ENCODE data around the gene APP.
"Not testable (repeated sequence)": the region's sequence is repeated elsewhere in the genome, so short reads cannot be mapped to it uniquely, and the experiment has no call there.

APP gene

DNA sequence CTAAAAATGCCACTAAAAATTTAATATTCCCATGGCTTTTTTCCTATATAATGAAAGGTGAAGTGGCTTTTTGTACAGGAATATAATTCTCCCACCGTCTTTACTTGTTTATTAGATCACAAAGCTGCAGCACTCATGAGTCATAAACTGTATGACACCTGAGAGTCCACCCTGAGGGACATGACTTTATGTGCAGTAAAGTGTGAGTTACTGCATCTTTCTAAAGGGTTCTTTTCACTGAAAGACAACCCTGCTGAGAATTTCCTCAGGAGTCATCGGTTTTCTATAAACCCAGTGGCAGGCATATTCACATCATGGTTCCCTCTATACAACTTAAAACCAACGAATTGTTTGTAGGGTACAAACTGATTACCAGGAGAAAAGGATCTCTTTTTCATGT is 77.4 kb downstream of the APP start:
- no peaks in the 10 kb centered on the region for H3K9me3 ChIP-seq (ENCODE audit: control insufficient read depth, insufficient read depth, low read length)
- no peak overlapping the region for H3K9ac ChIP-seq (ENCODE audit: low read depth, low read length)
- no peak overlapping the region for H3K4me3 ChIP-seq (ENCODE audit: low read depth, low read length)
- peaks cover 11% of the 10 kb centered on the region for H3K4me1 ChIP-seq (ENCODE audit: control insufficient read depth, insufficient read depth, low read length)
- no peaks in the 10 kb centered on the region for H3K27me3 ChIP-seq (ENCODE audit: control insufficient read depth, insufficient read depth, low read length)
- H3K36me3 ChIP-seq (ENCODE audit: control insufficient read depth, insufficient read depth, low read length) = peaks cover 5% of the 10 kb centered on the region

DNA sequence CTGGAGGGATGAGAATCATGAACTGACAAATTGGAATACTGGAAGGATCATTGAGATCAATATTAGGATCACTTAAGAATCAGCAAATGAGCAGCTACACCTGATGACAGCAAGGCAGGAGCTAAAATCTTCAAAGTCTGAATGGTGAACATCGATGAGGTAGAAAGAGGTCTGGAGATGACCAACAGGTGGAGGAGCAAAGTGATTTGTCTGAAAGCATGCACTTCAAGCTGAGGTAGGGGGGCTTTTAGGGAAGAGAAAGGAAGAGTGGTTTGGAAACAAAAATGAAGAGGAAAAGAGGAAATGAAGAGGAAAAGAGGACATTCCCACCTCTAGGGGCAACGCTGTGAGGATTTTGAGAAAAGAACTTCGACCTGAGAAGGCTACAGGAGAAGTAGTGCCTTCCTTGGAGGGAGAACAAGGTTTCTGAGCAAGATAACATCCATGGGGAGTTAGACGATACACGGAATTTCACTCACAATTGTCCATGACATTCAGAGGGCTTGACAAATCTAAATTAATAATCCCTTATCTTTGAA is 79.0 kb downstream of the APP start:
- H3K4me3 ChIP-seq (ENCODE audit: low read depth, low read length) = no peak overlapping the region
- no peaks in the 10 kb centered on the region for H3K27me3 ChIP-seq (ENCODE audit: control insufficient read depth, insufficient read depth, low read length)
- peaks cover 5% of the 10 kb centered on the region for H3K36me3 ChIP-seq (ENCODE audit: control insufficient read depth, insufficient read depth, low read length)
- H3K9me3 ChIP-seq (ENCODE audit: control insufficient read depth, insufficient read depth, low read length) = no peaks in the 10 kb centered on the region
- H3K4me1 ChIP-seq (ENCODE audit: control insufficient read depth, insufficient read depth, low read length) = peaks cover 11% of the 10 kb centered on the region
- no peak overlapping the region for H3K9ac ChIP-seq (ENCODE audit: low read depth, low read length)

DNA sequence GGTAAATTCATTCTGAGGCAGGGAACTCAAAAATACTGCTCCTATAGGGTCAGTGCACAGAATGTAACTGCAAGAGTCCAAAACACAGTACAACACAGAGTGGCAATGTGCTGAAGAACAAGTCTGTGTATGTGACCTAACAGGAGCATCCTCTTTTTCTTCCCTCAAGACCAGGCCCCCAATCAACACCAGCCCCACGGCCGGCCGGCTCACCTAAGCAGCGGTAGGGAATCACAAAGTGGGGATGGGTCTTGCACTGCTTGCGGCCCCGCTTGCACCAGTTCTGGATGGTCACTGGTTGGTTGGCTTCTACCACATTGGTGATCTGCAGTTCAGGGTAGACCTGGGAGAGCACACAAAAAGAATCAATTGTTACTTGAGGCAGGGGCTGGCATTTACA is 80.8 kb downstream of the APP start:
- Histone ChIP-seq H3K4me3 (ENCODE audit: low read depth, low read length) (no peak overlapping the region), H3K27me3 (ENCODE audit: control insufficient read depth, insufficient read depth, low read length) (no peaks in the 10 kb centered on the region), H3K9me3 (ENCODE audit: control insufficient read depth, insufficient read depth, low read length) (no peaks in the 10 kb centered on the region), H3K36me3 (ENCODE audit: control insufficient read depth, insufficient read depth, low read length) (peaks cover 5% of the 10 kb centered on the region), H3K4me1 (ENCODE audit: control insufficient read depth, insufficient read depth, low read length) (peaks cover 11% of the 10 kb centered on the region), H3K9ac (ENCODE audit: low read depth, low read length) (no peak overlapping the region)

DNA sequence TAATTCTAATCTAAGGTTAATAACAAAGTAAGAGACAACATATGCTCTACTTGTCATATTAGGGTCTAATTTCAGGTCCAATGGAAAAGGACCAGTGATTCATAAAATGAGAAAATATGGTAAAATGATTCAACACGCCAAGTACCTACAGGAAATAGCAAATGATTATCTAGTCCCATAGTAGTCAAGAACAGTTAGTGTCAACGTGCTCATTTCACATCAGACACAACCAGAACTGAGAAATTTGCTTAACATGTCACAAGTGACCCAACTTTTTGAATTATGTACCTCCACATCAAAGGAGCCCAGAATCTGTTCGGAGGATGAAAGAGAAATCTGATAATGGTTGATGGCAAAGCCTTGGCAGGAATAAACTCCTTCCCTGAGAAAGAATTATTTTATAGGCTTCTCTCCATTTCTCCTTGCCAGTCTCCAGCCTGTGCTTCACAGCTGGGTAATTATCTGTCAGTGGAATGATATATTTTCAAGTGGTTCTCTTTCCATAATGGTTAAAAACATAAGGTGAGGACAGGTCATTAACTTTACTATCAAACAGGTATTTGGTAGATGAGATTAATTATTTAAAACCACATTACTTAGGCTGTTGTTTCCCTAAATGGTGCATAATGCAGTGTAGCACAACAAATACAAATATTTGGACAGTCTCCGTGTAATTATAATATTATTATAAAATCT is 83.2 kb downstream of the APP start:
- peaks cover 5% of the 10 kb centered on the region for H3K36me3 ChIP-seq (ENCODE audit: control insufficient read depth, insufficient read depth, low read length)
- no peaks in the 10 kb centered on the region for H3K27me3 ChIP-seq (ENCODE audit: control insufficient read depth, insufficient read depth, low read length)
- peaks cover 17% of the 10 kb centered on the region for H3K4me1 ChIP-seq (ENCODE audit: control insufficient read depth, insufficient read depth, low read length)
- H3K9me3 ChIP-seq (ENCODE audit: control insufficient read depth, insufficient read depth, low read length) = no peaks in the 10 kb centered on the region
- H3K9ac ChIP-seq (ENCODE audit: low read depth, low read length) = no peak overlapping the region
- H3K4me3 ChIP-seq (ENCODE audit: low read depth, low read length) = no peak overlapping the region

DNA sequence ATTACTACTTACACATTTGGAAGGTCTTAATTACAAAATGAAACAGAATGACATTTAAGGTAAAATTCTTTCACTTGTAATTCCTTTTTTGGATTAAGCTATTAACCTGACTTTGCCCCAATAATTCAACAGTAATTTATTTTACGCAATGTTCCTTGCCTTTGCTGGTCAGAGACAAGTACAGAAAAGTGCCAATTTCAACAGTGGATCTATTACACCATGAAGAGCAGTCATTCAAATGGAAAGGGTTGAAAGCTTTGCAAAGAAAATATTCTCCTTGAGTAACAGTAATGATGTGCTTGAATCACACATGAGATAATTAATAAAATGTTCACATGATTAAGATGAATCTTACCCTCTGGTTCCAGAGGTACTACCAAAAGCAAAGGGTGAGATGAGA is 84.7 kb downstream of the APP start:
- Histone ChIP-seq H3K9ac (ENCODE audit: low read depth, low read length) (no peak overlapping the region), H3K9me3 (ENCODE audit: control insufficient read depth, insufficient read depth, low read length) (no peaks in the 10 kb centered on the region), H3K4me1 (ENCODE audit: control insufficient read depth, insufficient read depth, low read length) (peaks cover 19% of the 10 kb centered on the region), H3K27me3 (ENCODE audit: control insufficient read depth, insufficient read depth, low read length) (no peaks in the 10 kb centered on the region), H3K36me3 (ENCODE audit: control insufficient read depth, insufficient read depth, low read length) (peaks cover 5% of the 10 kb centered on the region), H3K4me3 (ENCODE audit: low read depth, low read length) (no peak overlapping the region)

DNA sequence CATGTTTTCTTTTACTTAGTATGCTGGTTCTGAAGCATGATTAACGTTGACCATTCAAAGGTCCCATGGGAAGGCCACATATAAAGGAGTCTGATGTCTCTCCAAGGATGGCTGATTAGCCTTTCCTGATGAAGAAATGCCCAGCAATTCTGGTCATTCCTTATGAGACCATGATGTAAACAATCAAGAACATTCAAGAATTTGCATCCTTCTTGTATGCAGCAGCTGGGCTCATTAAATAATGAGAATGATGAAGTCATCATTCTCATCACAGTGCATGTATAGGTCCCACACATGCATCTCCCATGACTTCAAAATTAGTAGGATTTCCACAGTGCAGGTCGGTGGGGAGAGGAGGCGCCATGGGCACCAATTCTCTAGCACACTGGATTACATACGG is 85.4 kb downstream of the APP start:
- Histone ChIP-seq H3K36me3 (ENCODE audit: control insufficient read depth, insufficient read depth, low read length) (peaks cover 5% of the 10 kb centered on the region), H3K4me3 (ENCODE audit: low read depth, low read length) (no peak overlapping the region), H3K9ac (ENCODE audit: low read depth, low read length) (no peak overlapping the region), H3K4me1 (ENCODE audit: control insufficient read depth, insufficient read depth, low read length) (peaks cover 22% of the 10 kb centered on the region), H3K27me3 (ENCODE audit: control insufficient read depth, insufficient read depth, low read length) (no peaks in the 10 kb centered on the region), H3K9me3 (ENCODE audit: control insufficient read depth, insufficient read depth, low read length) (no peaks in the 10 kb centered on the region)

DNA sequence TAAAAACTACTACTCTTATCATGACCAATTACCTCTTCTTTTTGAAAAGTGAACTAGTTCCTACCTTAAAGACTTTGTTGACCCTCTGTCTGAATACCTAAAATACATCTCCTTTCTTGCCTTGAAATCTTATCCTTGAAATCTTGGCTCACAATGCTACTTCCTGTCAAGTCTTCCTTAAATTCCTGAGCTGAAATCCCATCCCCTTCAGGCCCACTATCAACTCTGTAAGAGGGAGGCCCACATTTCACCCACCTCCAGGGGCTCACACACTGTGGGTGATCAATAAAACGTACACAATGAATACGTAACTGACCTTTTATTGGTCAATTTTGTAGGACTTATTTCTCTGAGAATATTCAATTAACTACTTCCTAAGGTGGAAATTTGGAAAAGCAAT is 88.0 kb downstream of the APP start:
- H3K27me3 ChIP-seq (ENCODE audit: control insufficient read depth, insufficient read depth, low read length) = no peaks in the 10 kb centered on the region
- no peak overlapping the region for H3K4me3 ChIP-seq (ENCODE audit: low read depth, low read length)
- no peaks in the 10 kb centered on the region for H3K36me3 ChIP-seq (ENCODE audit: control insufficient read depth, insufficient read depth, low read length)
- H3K4me1 ChIP-seq (ENCODE audit: control insufficient read depth, insufficient read depth, low read length) = peaks cover 28% of the 10 kb centered on the region
- H3K9ac ChIP-seq (ENCODE audit: low read depth, low read length) = no peak overlapping the region
- H3K9me3 ChIP-seq (ENCODE audit: control insufficient read depth, insufficient read depth, low read length) = no peaks in the 10 kb centered on the region

DNA sequence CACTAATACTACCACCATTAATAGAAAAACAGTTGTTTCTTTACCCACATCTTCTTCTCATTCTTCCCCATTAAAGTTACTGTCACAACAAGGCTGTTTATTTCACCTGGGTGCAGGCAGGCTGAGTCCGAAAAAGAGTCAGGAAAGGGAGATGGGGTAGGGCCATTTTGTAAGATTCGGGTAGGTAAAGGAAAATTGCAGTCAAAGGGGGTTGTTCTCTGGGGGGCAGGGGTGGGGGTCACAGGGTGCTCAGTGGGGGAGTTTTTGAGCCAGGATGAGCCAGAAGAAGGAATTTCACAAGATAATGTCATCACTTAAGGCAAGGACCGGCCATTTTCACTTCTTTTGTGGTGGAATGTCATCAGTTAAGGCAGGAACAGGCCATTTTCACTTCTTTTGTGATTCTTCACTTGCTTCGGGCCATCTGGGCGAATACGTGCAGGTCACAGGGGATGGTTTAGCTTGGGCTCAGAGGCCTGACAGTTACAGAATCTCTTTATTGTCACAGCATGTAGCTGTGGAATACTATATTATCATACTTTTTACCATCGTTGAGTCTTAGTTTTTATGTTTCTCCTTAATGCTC is 89.3 kb downstream of the APP start:
- not testable (repeated sequence) for H3K36me3 ChIP-seq (ENCODE audit: control insufficient read depth, insufficient read depth, low read length); H3K9ac ChIP-seq (ENCODE audit: low read depth, low read length); H3K27me3 ChIP-seq (ENCODE audit: control insufficient read depth, insufficient read depth, low read length); H3K9me3 ChIP-seq (ENCODE audit: control insufficient read depth, insufficient read depth, low read length); H3K4me3 ChIP-seq (ENCODE audit: low read depth, low read length)
- H3K4me1 ChIP-seq (ENCODE audit: control insufficient read depth, insufficient read depth, low read length) = peaks cover 28% of the 10 kb centered on the region

DNA sequence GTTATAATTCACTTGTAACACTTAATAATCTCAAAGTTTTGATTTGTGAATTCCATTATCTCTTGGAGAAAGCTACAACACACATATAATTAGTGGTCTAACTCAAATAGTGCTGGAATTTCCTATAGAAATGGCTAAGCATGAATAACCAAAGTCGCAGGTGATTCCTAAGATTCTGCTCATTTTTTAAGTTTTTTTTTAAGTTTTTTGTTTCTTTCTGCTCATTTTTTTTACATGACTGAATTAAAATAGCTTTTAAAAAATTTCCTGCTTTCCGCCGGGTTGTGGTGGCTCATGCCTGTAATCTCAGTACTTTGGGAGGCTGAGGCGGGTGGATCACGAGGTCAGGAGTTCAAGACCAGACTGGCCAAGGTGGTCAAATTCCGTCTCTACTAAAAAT is 90.4 kb downstream of the APP start:
- H3K4me3 ChIP-seq (ENCODE audit: low read depth, low read length) = no peak overlapping the region
- H3K9me3 ChIP-seq (ENCODE audit: control insufficient read depth, insufficient read depth, low read length) = no peaks in the 10 kb centered on the region
- H3K36me3 ChIP-seq (ENCODE audit: control insufficient read depth, insufficient read depth, low read length) = no peaks in the 10 kb centered on the region
- no peak overlapping the region for H3K9ac ChIP-seq (ENCODE audit: low read depth, low read length)
- peaks cover 28% of the 10 kb centered on the region for H3K4me1 ChIP-seq (ENCODE audit: control insufficient read depth, insufficient read depth, low read length)
- no peaks in the 10 kb centered on the region for H3K27me3 ChIP-seq (ENCODE audit: control insufficient read depth, insufficient read depth, low read length)

DNA sequence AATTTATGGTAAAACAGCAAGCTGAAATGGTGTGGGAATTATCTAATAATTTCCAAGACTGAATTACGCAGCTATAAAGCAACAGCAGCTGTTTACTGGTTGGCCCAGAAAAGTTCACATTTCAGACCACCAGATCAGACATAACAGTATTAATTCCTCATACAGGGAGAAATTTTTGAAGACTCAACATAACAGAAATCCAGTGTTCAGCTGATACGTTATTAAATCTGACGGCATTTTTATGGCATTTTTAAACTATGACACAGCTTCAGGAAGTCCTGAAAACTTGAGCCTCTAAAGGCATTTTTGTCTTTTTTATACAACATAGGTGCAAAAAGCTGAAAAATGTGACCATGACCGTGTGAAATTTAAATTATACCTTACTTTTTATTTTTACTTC is 91.2 kb downstream of the APP start:
- Histone ChIP-seq H3K9me3 (ENCODE audit: control insufficient read depth, insufficient read depth, low read length) (no peaks in the 10 kb centered on the region), H3K9ac (ENCODE audit: low read depth, low read length) (no peak overlapping the region), H3K4me3 (ENCODE audit: low read depth, low read length) (no peak overlapping the region), H3K36me3 (ENCODE audit: control insufficient read depth, insufficient read depth, low read length) (no peaks in the 10 kb centered on the region), H3K4me1 (ENCODE audit: control insufficient read depth, insufficient read depth, low read length) (peaks cover 28% of the 10 kb centered on the region), H3K27me3 (ENCODE audit: control insufficient read depth, insufficient read depth, low read length) (no peaks in the 10 kb centered on the region)

DNA sequence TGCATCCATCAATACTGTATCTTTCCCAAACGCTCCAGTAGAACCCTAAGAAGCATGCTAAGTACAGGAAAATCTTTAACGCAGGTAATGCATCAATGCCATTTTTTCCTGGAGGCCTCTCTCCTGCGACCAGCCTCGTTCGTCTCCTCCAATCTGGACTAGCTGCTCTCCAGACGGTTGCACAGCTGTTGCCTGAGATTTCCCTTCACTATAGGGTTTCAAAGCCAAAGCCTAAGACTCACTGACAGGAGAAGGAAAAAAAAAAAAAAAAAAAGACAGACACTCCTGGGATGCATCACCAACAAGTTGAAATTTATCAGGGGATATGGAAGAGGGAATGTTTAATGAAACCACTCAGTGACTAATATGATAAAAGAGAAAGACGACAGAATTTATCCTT is 93.0 kb downstream of the APP start:
- H3K4me1 ChIP-seq (ENCODE audit: control insufficient read depth, insufficient read depth, low read length) = peaks cover 19% of the 10 kb centered on the region
- H3K4me3 ChIP-seq (ENCODE audit: low read depth, low read length) = no peak overlapping the region

More for the DNA sequence above, 93.0 kb downstream of the APP start:
- no peaks in the 10 kb centered on the region for H3K36me3 ChIP-seq (ENCODE audit: control insufficient read depth, insufficient read depth, low read length)
- no peaks in the 10 kb centered on the region for H3K9me3 ChIP-seq (ENCODE audit: control insufficient read depth, insufficient read depth, low read length)
- H3K27me3 ChIP-seq (ENCODE audit: control insufficient read depth, insufficient read depth, low read length) = no peaks in the 10 kb centered on the region
- H3K9ac ChIP-seq (ENCODE audit: low read depth, low read length) = no peak overlapping the region

All from iPS-15b (cell line).